HepG2 (cell line): ENCODE data around the gene DYRK1B. TPM values are rescaled to one million over a fixed set of nuclear protein-coding genes. Genes with fewer than 3 reads are reported as not detected.

Experiments used
- AKNA ChIP-seq: sonication (generic); formaldehyde crosslinking; IDR thresholded peaks from 2 replicates; pipeline ENCODE4 v1.4.0; 2020; ENCODE audit warnings: missing genetic modification reagents, borderline replicate concordance
- CEBPG ChIP-seq: IDR thresholded peaks from 2 replicates; pipeline ENCODE4 v1.6.1; 2016
- EEA1 ChIP-seq: sonication (generic); formaldehyde crosslinking; IDR thresholded peaks from 2 replicates; pipeline ENCODE4 v1.5.1; 2020; ENCODE audit warnings: mild to moderate bottlenecking, missing genetic modification reagents, borderline replicate concordance
- FOXA3 ChIP-seq: IDR thresholded peaks from 2 replicates; pipeline ENCODE4 v1.6.1; 2016; ENCODE audit warnings: missing genetic modification reagents, missing compliant biosample characterization
- HOXA3 ChIP-seq: sonication (generic); formaldehyde crosslinking; IDR thresholded peaks from 2 replicates; pipeline ENCODE4 v1.5.0; 2020; ENCODE audit warnings: missing genetic modification reagents
- MNT ChIP-seq: fragments of 450-650 bp; IDR thresholded peaks from 2 replicates; pipeline ENCODE4 v1.6.1; 2016
- PCBP2 ChIP-seq: fragments of 200-400 bp; formaldehyde crosslinking; optimal IDR thresholded peaks from 2 replicates; pipeline ENCODE3; 2018; ENCODE audit warnings: low read length, low read depth; ENCODE audit not compliant: poor library complexity, severe bottlenecking
- TAF15 ChIP-seq: fragments of 200-400 bp; formaldehyde crosslinking; IDR thresholded peaks from one replicate; pipeline ENCODE4 v1.6.1; 2018; ENCODE audit warnings: mild to moderate bottlenecking, low read depth, low read length; ENCODE audit not compliant: poor library complexity, severe bottlenecking
- YEATS4 ChIP-seq: sonication (generic); formaldehyde crosslinking; IDR thresholded peaks from 2 replicates; pipeline ENCODE4 v1.4.0; 2020; ENCODE audit warnings: missing genetic modification reagents, borderline replicate concordance
- ZBTB14 ChIP-seq: sonication (generic); formaldehyde crosslinking; IDR thresholded peaks from 2 replicates; pipeline ENCODE4 v1.4.0; 2020; ENCODE audit warnings: missing genetic modification reagents
- ZHX2 ChIP-seq, 2 experiments: sonication (generic) in 1 of 2; formaldehyde crosslinking in 1 of 2; IDR thresholded peaks; 2 replicates each; pipeline versions ENCODE4 v1.6.1 to v1.9.0; 2014 to 2022; ENCODE audit warnings: antibody characterized with exemption in 1 of 2, borderline replicate concordance in 1 of 2, inconsistent platforms in 1 of 2, low read depth in 1 of 2, missing genetic modification reagents in 1 of 2
- ZNF33B ChIP-seq: sonication (generic); formaldehyde crosslinking; IDR thresholded peaks from 2 replicates; pipeline ENCODE4 v1.5.1; 2020; ENCODE audit warnings: mild to moderate bottlenecking, missing genetic modification reagents
- ZNF569 ChIP-seq: sonication (generic); formaldehyde crosslinking; IDR thresholded peaks from 2 replicates; pipeline ENCODE4 v1.5.0; 2020; ENCODE audit warnings: mild to moderate bottlenecking, missing genetic modification reagents, moderate library complexity, borderline replicate concordance
- ZNF660 ChIP-seq: sonication (generic); formaldehyde crosslinking; IDR thresholded peaks from 2 replicates; pipeline ENCODE4 v1.5.1; 2020; ENCODE audit warnings: mild to moderate bottlenecking, low read depth, missing genetic modification reagents, borderline replicate concordance
- polyA plus RNA-seq, 8 experiments: library from polyadenylated mRNA; depleted of rRNA in 3 of 8; stranded (reverse) in 7 of 8; unstranded in 1 of 8; fragments of >200 nt; fragmentation: Illumina TruSeq in 4 of 8; extraction: Trizol in 4 of 8; gene quantifications; 2 replicates each; pipeline versions ENCODE4 v1.2.1 to v1.2.3, GENCODE V29; 2011 to 2016; ENCODE audit warnings: low read depth in 4 of 8, missing spikeins in 1 of 8, mixed read lengths in 1 of 8; ENCODE audit not compliant: insufficient read depth in 1 of 8
- total RNA-seq, 5 experiments: library from RNA; depleted of rRNA; stranded (reverse); fragments of >200 nt; fragmentation: Illumina TruSeq; extraction: Trizol; gene quantifications; 2 replicates each; pipeline ENCODE4 v1.2.3, GENCODE V29; 2016; ENCODE audit warnings: low read depth in 1 of 5

Gene DYRK1B
- total and polyA plus RNA-seq, 2 of the 13 experiments (the other 11 are each of a cell fraction or from before 2014, with no cell fraction given) = 0.82 to 1.3 TPM

GRCh38 chr19:39845933-39846677 lies 12.1 kb upstream of the DYRK1B start, which contains the start of gene FBL (continued):
- TF ChIP-seq MNT = peak; percentile 54
- peak; percentile 50; the same call in 1 of the 2 replicates for TF ChIP-seq CEBPG (CRISPR knock-in tag)
- peak; percentile 63 for TF ChIP-seq HOXA3 (CRISPR knock-in tag)
- TF ChIP-seq PCBP2 = no peak
- no peak for TF ChIP-seq EEA1
- no peak for TF ChIP-seq AKNA
- TF ChIP-seq ZBTB14 = no peak
- no peak for TF ChIP-seq ZNF660 (CRISPR knock-in tag)
- no peak for TF ChIP-seq ZHX2 (IDR thresholded peaks at IDR 0.05; ENCODE audit: low read depth)
- TF ChIP-seq ZHX2 (CRISPR knock-in tag; IDR thresholded peaks at IDR 0.05; ENCODE audit: borderline replicate concordance) = 0 out of 2 replicates have a peak, but pooled peaks have one; percentile 35
- peak; percentile 78; the same call in 1 of the 2 replicates for TF ChIP-seq YEATS4 (CRISPR knock-in tag)
- no peak; the same call in none of the 2 replicates for TF ChIP-seq FOXA3 (CRISPR knock-in tag)
- TF ChIP-seq ZNF569 (CRISPR knock-in tag) = no peak
- peak; percentile 32; the same call in 1 of the 2 replicates for TF ChIP-seq ZNF33B
- TF ChIP-seq TAF15 = no peak
